Measurements from ENCODE around the gene WDFY3.
"Not testable (repeated sequence)": the region's sequence is repeated elsewhere in the genome, so short reads cannot be mapped to it uniquely, and the experiment has no call there.

The WDFY3 gene

GRCh38 chr4:84672177-84672576 is 294.3 kb downstream of the WDFY3 start:
- H3K4me3 ChIP-seq (ENCODE audit: low read depth, low read length) = no peak overlapping the region
- TF ChIP-seq, protein P1, sequence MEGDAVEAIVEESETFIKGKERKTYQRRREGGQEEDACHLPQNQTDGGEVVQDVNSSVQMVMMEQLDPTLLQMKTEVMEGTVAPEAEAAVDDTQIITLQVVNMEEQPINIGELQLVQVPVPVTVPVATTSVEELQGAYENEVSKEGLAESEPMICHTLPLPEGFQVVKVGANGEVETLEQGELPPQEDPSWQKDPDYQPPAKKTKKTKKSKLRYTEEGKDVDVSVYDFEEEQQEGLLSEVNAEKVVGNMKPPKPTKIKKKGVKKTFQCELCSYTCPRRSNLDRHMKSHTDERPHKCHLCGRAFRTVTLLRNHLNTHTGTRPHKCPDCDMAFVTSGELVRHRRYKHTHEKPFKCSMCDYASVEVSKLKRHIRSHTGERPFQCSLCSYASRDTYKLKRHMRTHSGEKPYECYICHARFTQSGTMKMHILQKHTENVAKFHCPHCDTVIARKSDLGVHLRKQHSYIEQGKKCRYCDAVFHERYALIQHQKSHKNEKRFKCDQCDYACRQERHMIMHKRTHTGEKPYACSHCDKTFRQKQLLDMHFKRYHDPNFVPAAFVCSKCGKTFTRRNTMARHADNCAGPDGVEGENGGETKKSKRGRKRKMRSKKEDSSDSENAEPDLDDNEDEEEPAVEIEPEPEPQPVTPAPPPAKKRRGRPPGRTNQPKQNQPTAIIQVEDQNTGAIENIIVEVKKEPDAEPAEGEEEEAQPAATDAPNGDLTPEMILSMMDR (IDR thresholded peaks at IDR 0.05; ENCODE audit: low read depth, low read length, missing control alignments) = no peak
- in situ Hi-C loops (cut with HindIII; ENCODE audit: low sequenced_read_pairs) = no loop called here
- no peak for DNase-seq (ENCODE audit: low read depth)

DNA sequence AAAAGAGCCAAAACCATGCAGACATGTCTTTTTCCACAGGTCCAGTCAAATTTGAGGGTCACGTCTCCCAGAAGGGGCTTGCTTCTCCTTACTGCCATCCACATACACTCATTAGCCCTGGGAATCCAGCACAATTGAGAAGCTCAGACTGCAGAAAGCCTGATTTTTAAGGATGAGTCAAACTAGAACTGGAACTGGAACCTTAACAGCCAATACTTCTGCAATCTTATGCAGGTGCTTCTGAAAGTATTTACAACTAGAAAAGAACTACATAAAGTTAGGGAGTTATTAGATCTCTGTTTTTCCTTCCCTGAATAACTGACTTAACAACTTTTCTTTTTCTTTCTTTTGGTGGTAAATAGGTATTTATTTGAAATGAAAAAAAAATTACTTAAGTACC is 297.3 kb downstream of the WDFY3 start:
- DNase-seq (ENCODE audit: low read depth) = no peak
- TF ChIP-seq, protein P1 (IDR thresholded peaks at IDR 0.05; ENCODE audit: low read depth, low read length, missing control alignments) = no peak
- in situ Hi-C loops (cut with HindIII; ENCODE audit: low sequenced_read_pairs) = no loop called here
- H3K4me3 ChIP-seq (ENCODE audit: low read depth, low read length) = no peak overlapping the region

GRCh38 chr4:84666439-84666838 is 300.1 kb downstream of the WDFY3 start:
- TF ChIP-seq, protein P1 (IDR thresholded peaks at IDR 0.05; ENCODE audit: low read depth, low read length, missing control alignments) = no peak
- H3K4me3 ChIP-seq (ENCODE audit: low read depth, low read length) = no peak overlapping the region
- in situ Hi-C loops (cut with HindIII; ENCODE audit: low sequenced_read_pairs) = no loop called here
- no peak for DNase-seq (ENCODE audit: low read depth)

- in situ Hi-C loops (cut with HindIII; ENCODE audit: low sequenced_read_pairs); H3K4me3 ChIP-seq (ENCODE audit: low read depth, low read length); DNase-seq (ENCODE audit: low read depth): not testable (repeated sequence)
Observed at GRCh38 chr4:84664767-84665166, 301.7 kb downstream of the WDFY3 start.

- TF ChIP-seq, protein P1 (IDR thresholded peaks at IDR 0.05; ENCODE audit: low read depth, low read length, missing control alignments) = no peak
- in situ Hi-C loops (cut with HindIII; ENCODE audit: low sequenced_read_pairs) = no loop called here
- DNase-seq (ENCODE audit: low read depth) = no peak
- H3K4me3 ChIP-seq (ENCODE audit: low read depth, low read length) = no peak overlapping the region
Observed at GRCh38 chr4:84661191-84661939, 305.1 kb downstream of the WDFY3 start.

GRCh38 chr4:84660606-84661005 is 305.9 kb downstream of the WDFY3 start:
- TF ChIP-seq, protein P1 (IDR thresholded peaks at IDR 0.05; ENCODE audit: low read depth, low read length, missing control alignments) = no peak
- DNase-seq (ENCODE audit: low read depth) = no peak
- in situ Hi-C loops (cut with HindIII; ENCODE audit: low sequenced_read_pairs) = no loop called here
- H3K4me3 ChIP-seq (ENCODE audit: low read depth, low read length) = no peak overlapping the region

DNA sequence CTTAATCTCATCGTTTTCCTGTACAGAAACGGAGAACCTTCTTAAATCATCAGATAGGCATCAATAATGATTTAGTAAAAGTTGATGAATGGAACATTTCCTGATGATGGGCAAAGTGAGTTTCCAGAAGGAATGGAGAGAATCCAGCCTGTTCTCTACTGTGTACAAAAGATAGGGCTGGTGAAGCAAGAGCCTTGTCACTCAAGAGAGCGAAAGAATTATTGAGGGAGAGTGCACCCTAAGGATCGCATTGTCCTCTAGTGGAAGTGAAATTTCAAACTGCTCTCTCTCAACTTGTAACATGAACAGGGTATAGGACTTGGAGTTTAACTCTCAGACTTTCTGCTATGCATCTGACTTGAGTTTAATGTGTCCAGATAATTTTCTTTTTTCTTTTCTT is 314.0 kb downstream of the WDFY3 start:
- H3K4me3 ChIP-seq (ENCODE audit: low read depth, low read length) = no peak overlapping the region
- DNase-seq (ENCODE audit: low read depth) = no peak
- in situ Hi-C loops (cut with HindIII; ENCODE audit: low sequenced_read_pairs) = no loop called here
- TF ChIP-seq, protein P1 (IDR thresholded peaks at IDR 0.05; ENCODE audit: low read depth, low read length, missing control alignments) = no peak
